DND-41 (cell line): ENCODE data around the gene ARHGAP22.
A peak's percentile ranks its signal among the peaks of the same experiment; 100 is the strongest.

Source experiments
- ATAC-seq: fragments of 200-7000 bp; cut with Tn5 transposase; 3 replicates; pipeline ENCODE4 v1.9.1; 2021; ENCODE audit warnings: low read depth; ENCODE audit not compliant: insufficient read depth
- DNase-seq: peaks from one replicate; pipeline ENCODE4 v3.0.0-alpha.2; 2020
- H2AFZ ChIP-seq: 2 replicates; pipeline ENCODE4 v1.6.0; 2012; ENCODE audit warnings: low read depth, low read length
- H3K27ac ChIP-seq: 2 replicates; pipeline ENCODE4 v1.5.1; 2012; ENCODE audit warnings: low read length, inconsistent platforms
- H3K27me3 ChIP-seq: fragments of 200-600 bp; sonication (generic); 2 replicates; pipeline ENCODE4 v1.6.0; 2012; ENCODE audit warnings: low read length, mild to moderate bottlenecking, inconsistent platforms; ENCODE audit not compliant: insufficient read depth, poor library complexity
- H3K36me3 ChIP-seq: 2 replicates; pipeline ENCODE4 v1.5.1; 2012; ENCODE audit warnings: low read length, inconsistent platforms; ENCODE audit not compliant: insufficient read depth
- H3K4me1 ChIP-seq: 2 replicates; pipeline ENCODE4 v1.5.1; 2012; ENCODE audit warnings: mild to moderate bottlenecking, low read length; ENCODE audit not compliant: insufficient read depth
- H3K4me2 ChIP-seq: 2 replicates; pipeline ENCODE4 v1.6.0; 2012; ENCODE audit warnings: mild to moderate bottlenecking, moderate library complexity, low read length, inconsistent platforms; ENCODE audit not compliant: insufficient read depth
- H3K4me3 ChIP-seq, 2 experiments: fragments of 200-600 bp in 1 of 2; shearing (Covaris generic) in 1 of 2; 2 replicates each; pipeline ENCODE4 v1.5.1; 2012 to 2016; ENCODE audit warnings: inconsistent platforms in 2 of 2, low read length in 2 of 2, mild to moderate bottlenecking in 2 of 2, low read depth in 1 of 2, moderate library complexity in 1 of 2
- H3K79me2 ChIP-seq: 2 replicates; pipeline ENCODE4 v1.6.0; 2012; ENCODE audit warnings: low read length, inconsistent platforms; ENCODE audit not compliant: insufficient read depth
- H3K9ac ChIP-seq: 2 replicates; pipeline ENCODE4 v1.6.0; 2012; ENCODE audit warnings: low read depth, mild to moderate bottlenecking, inconsistent platforms, low read length, moderate library complexity
- H3K9me3 ChIP-seq: 2 replicates; pipeline ENCODE4 v1.5.1; 2012; ENCODE audit warnings: low read length, moderate library complexity, mild to moderate bottlenecking, inconsistent platforms; ENCODE audit not compliant: insufficient read depth, severe bottlenecking
- H4K20me1 ChIP-seq: 2 replicates; pipeline ENCODE4 v1.6.0; 2012; ENCODE audit warnings: low read length; ENCODE audit not compliant: insufficient read depth
- EZH2 ChIP-seq: IDR thresholded peaks from 3 replicates; pipeline ENCODE4 v1.6.1; 2012; ENCODE audit warnings: borderline replicate concordance, low read depth, mild to moderate bottlenecking, moderate library complexity, low read length, inconsistent platforms; ENCODE audit not compliant: severe bottlenecking
- TF ChIP-seq, protein P1 (sequence below): IDR thresholded peaks from 2 replicates; pipeline ENCODE4 v1.5.1; 2012; ENCODE audit warnings: borderline replicate concordance, low read length, moderate library complexity, mild to moderate bottlenecking; ENCODE audit not compliant: poor library complexity, severe bottlenecking; ENCODE audit errors: extremely low read depth

ARHGAP22 gene

GRCh38 chr10:48454302-48455054 lies 150.4 kb downstream of the ARHGAP22 start:
- H3K4me1 ChIP-seq: no peaks in the 10 kb centered on the region
- H3K9me3 ChIP-seq: no peaks in the 10 kb centered on the region
- TF ChIP-seq, protein P1, sequence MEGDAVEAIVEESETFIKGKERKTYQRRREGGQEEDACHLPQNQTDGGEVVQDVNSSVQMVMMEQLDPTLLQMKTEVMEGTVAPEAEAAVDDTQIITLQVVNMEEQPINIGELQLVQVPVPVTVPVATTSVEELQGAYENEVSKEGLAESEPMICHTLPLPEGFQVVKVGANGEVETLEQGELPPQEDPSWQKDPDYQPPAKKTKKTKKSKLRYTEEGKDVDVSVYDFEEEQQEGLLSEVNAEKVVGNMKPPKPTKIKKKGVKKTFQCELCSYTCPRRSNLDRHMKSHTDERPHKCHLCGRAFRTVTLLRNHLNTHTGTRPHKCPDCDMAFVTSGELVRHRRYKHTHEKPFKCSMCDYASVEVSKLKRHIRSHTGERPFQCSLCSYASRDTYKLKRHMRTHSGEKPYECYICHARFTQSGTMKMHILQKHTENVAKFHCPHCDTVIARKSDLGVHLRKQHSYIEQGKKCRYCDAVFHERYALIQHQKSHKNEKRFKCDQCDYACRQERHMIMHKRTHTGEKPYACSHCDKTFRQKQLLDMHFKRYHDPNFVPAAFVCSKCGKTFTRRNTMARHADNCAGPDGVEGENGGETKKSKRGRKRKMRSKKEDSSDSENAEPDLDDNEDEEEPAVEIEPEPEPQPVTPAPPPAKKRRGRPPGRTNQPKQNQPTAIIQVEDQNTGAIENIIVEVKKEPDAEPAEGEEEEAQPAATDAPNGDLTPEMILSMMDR: no peak
- TF ChIP-seq EZH2: no peak
- no peak overlapping the region for H2AFZ ChIP-seq
- no peak overlapping the region for H3K27ac ChIP-seq
- no peak overlapping the region for H3K4me3 ChIP-seq
- no peaks in the 10 kb centered on the region for H3K27me3 ChIP-seq
- H3K4me2 ChIP-seq: no peak overlapping the region
- ATAC-seq: no peak
- 0 out of 2 replicates have a peak, but pooled peaks cover 6% of the 10 kb centered on the region for H4K20me1 ChIP-seq
- H3K36me3 ChIP-seq: no peaks in the 10 kb centered on the region
- H3K79me2 ChIP-seq: no peaks in the 10 kb centered on the region
- no peak for DNase-seq
- no peak overlapping the region for H3K9ac ChIP-seq

GRCh38 chr10:48453451-48454301 lies 151.2 kb downstream of the ARHGAP22 start:
- Histone ChIP-seq H3K4me2 (no peak overlapping the region), H3K9ac (no peak overlapping the region), H2AFZ (no peak overlapping the region)

GRCh38 chr10:48452879-48453412 lies 151.9 kb downstream of the ARHGAP22 start:
- Histone ChIP-seq H3K9me3 (no peaks in the 10 kb centered on the region), H4K20me1 (0 out of 2 replicates have a peak, but pooled peaks cover 6% of the 10 kb centered on the region), H2AFZ (no peak overlapping the region), H3K4me2 (no peak overlapping the region), H3K4me3 (no peak overlapping the region), H3K9ac (no peak overlapping the region), H3K4me1 (no peaks in the 10 kb centered on the region), H3K36me3 (no peaks in the 10 kb centered on the region), H3K79me2 (no peaks in the 10 kb centered on the region), H3K27me3 (no peaks in the 10 kb centered on the region), H3K27ac (no peak overlapping the region)
- no peak for ATAC-seq
- TF ChIP-seq, protein P1: no peak
- no peak for TF ChIP-seq EZH2
- peak; percentile 1 for DNase-seq

More at GRCh38 chr10:48453451-48454301, 151.2 kb downstream of the ARHGAP22 start:
- Histone ChIP-seq H3K27ac (no peak overlapping the region), H3K79me2 (no peaks in the 10 kb centered on the region), H3K36me3 (no peaks in the 10 kb centered on the region), H3K4me3 (no peak overlapping the region), H3K9me3 (no peaks in the 10 kb centered on the region), H3K27me3 (no peaks in the 10 kb centered on the region), H3K4me1 (no peaks in the 10 kb centered on the region), H4K20me1 (0 out of 2 replicates have a peak, but pooled peaks cover 6% of the 10 kb centered on the region)
- TF ChIP-seq EZH2: no peak
- TF ChIP-seq, protein P1: no peak
- ATAC-seq (no peak), DNase-seq (peak; percentile 1)
